SK-N-SH treated with all-trans-retinoic acid at 6 μM for 48 hours (cell line): ENCODE data around the gene AK3.

Experiments used
- GLIS3 ChIP-seq: fragments of 250-450 bp; sonication (Bioruptor Pico); IDR thresholded peaks from 2 replicates; pipeline ENCODE4 v1.5.0; 2020; ENCODE audit warnings: mild to moderate bottlenecking, moderate library complexity
- ISL1 ChIP-seq: fragments of 250-450 bp; sonication (Bioruptor Pico); IDR thresholded peaks from 2 replicates; pipeline ENCODE4 v2.1.2; 2022; ENCODE audit warnings: mild to moderate bottlenecking, moderate library complexity
- RARB ChIP-seq: fragments of 250-450 bp; sonication (Bioruptor Pico); IDR thresholded peaks from 2 replicates; pipeline ENCODE4 v1.8.0; 2021; ENCODE audit warnings: mild to moderate bottlenecking, moderate library complexity
- SNAI2 ChIP-seq: fragments of 250-450 bp; sonication (Bioruptor Pico); IDR thresholded peaks from 2 replicates; pipeline ENCODE4 v1.5.0; 2020; ENCODE audit warnings: mild to moderate bottlenecking, moderate library complexity
- TF ChIP-seq, protein P1 (sequence below): fragments of 250-450 bp; sonication (Bioruptor Pico); IDR thresholded peaks from 2 replicates; pipeline ENCODE4 v1.8.0; 2021; ENCODE audit warnings: low read depth, mild to moderate bottlenecking, moderate library complexity, borderline replicate concordance

DNA sequence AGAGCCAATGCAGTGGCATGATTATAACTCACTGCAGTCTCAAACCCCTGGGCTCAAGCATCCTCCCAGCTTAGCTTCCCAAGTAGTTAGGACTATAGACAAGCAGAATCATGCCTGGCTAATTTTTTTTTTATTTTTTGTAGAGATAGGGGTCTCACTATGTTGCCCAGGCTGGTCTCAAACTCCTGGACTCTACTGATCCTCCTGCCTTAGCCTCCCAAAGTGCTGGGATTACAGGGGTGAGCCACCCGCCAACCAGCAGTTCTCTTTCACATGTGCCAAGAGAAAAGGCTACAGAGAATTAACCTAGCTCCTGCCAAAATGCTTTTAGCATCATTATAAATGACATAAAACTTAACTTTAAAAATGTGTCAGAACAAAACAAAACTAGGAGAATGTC, 8.1 kb downstream of the AK3 start:
- TF ChIP-seq SNAI2 (CRISPR knock-in tag) (no peak), ISL1 (CRISPR knock-in tag) (no peak), GLIS3 (CRISPR knock-in tag) (no peak), RARB (CRISPR knock-in tag) (no peak)
- TF ChIP-seq, protein P1, sequence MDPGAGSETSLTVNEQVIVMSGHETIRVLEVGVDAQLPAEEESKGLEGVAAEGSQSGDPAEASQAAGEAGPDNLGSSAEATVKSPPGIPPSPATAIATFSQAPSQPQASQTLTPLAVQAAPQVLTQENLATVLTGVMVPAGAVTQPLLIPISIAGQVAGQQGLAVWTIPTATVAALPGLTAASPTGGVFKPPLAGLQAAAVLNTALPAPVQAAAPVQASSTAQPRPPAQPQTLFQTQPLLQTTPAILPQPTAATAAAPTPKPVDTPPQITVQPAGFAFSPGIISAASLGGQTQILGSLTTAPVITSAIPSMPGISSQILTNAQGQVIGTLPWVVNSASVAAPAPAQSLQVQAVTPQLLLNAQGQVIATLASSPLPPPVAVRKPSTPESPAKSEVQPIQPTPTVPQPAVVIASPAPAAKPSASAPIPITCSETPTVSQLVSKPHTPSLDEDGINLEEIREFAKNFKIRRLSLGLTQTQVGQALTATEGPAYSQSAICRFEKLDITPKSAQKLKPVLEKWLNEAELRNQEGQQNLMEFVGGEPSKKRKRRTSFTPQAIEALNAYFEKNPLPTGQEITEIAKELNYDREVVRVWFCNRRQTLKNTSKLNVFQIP (CRISPR knock-in tag) = no peak
